Activated naive CD4-positive, alpha-beta T cell treated with anti-CD3 and anti-CD28 coated beads, Interleukin-2, amount 50 U/mL, for 72 hours (primary cell): ENCODE data around the gene MFAP2. TPM values are rescaled to one million over a fixed set of nuclear protein-coding genes. Genes with fewer than 3 reads are reported as not detected.

ENCODE experiments used
- ATAC-seq, 2 donors: fragments of 150-1000 bp; cut with Tn5 transposase; 2 replicates each; pipeline ENCODE4 v1.10.0; 2021; ENCODE audit warnings: mild to moderate bottlenecking in 2 of 2, moderate library complexity in 2 of 2
- DNase-seq, 2 donors: peaks; one replicate each; pipeline ENCODE4 v3.0.0; 2021 to 2022; ENCODE audit warnings: low spot score in 2 of 2
- H3K27ac Mint-ChIP-seq, 2 donors: one replicate each; pipeline ENCODE4 v1.8.0; 2022; ENCODE audit warnings: mild to moderate bottlenecking in 2 of 2, mixed read lengths in 2 of 2
- H3K36me3 Mint-ChIP-seq, 2 donors: one replicate each; pipeline ENCODE4 v1.8.0; 2022; ENCODE audit warnings: mixed read lengths in 2 of 2
- H3K9me3 Mint-ChIP-seq, 2 donors: one replicate each; pipeline ENCODE4 v1.8.0; 2022; ENCODE audit warnings: mixed read lengths in 2 of 2
- total RNA-seq, 2 donors: library from RNA; stranded (reverse); gene quantifications; one replicate each; pipeline ENCODE4 v1.2.3, GENCODE V29; 2022

Gene MFAP2, protein sequence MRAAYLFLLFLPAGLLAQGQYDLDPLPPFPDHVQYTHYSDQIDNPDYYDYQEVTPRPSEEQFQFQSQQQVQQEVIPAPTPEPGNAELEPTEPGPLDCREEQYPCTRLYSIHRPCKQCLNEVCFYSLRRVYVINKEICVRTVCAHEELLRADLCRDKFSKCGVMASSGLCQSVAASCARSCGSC
- under 1 TPM in 1 of 2 donors, not detected in 1; 0.37 TPM for total RNA-seq

GRCh38 chr1:16980473-16981268, at the start of gene MFAP2:
TSS of gene MFAP2 (minus strand) at chr1:16980620. CDS start at chr1:16978273, 2,347 bp downstream.
- no peak for DNase-seq
- peak in 1 of 2 donors; percentile 40 for ATAC-seq
- Mint-ChIP-seq H3K36me3 (peaks cover 0 to 8% of the 10 kb centered on the region in 2 donors), H3K9me3 (no peaks in the 10 kb centered on the region), H3K27ac (peak within 1 kb of the TSS in 1 of 2 donors; percentile 23)

DNA sequence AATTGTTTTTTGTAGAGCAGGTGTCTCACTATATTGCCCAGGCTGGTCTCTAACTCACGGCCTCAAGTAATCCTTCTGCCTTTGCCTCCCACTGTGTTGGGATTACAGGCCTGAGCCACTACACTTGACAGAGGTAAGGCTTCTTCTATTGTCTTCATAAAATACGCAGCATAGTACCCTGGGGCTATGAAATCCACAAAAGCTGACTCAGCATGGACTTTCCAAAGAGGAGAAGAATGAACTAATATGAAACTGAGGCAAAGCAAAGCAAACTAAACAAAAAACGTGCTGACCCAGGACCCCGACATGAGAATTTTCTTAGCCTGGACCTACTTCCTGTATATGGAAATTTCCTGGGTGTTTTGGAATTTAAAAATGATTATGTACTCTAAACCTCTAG, 49.8 kb upstream of the MFAP2 start:
- Mint-ChIP-seq H3K9me3 (no peaks in the 10 kb centered on the region), H3K36me3 (peaks cover 0 to 4% of the 10 kb centered on the region in 2 donors), H3K27ac (peak overlapping the region in 1 of 2 donors; percentile 72)
- no peak for ATAC-seq
- DNase-seq, result no peak

DNA sequence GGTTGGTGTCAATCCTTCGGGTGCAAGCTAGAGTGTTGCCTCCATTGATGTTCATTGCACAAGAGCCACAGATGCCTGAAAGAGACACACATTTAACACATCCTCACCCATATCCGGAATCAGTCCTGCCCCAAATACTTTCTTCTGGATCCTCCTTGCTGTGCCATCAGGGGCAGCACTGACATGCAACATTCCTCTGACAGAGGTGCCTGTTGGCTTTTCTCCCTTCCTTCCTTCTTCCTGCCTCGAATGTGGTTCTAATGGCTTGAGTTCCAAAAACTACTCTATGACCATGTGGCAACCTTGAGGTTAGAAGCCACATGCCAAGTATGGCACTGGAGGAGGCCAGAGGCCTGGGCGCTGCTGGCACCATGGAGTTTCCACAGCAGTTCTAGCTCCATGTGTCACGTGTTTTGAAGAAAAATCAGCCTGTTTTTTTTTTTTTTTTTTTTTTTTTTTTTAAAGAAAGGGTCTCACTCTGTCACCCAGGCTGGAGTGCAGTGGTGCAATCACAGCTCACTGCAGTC, 48.3 kb upstream of the MFAP2 start:
- ATAC-seq (no peak), DNase-seq (no peak)
- Mint-ChIP-seq H3K36me3 (peaks cover 0 to 4% of the 10 kb centered on the region in 2 donors), H3K9me3 (no peaks in the 10 kb centered on the region), H3K27ac (peak overlapping the region in 1 of 2 donors; percentile 29)

GRCh38 chr1:17027900-17028299, 47.5 kb upstream of the MFAP2 start:
- no peak for ATAC-seq
- H3K9me3 Mint-ChIP-seq, result no peaks in the 10 kb centered on the region
- H3K27ac Mint-ChIP-seq, result no peak overlapping the region
- peaks cover 0 to 4% of the 10 kb centered on the region in 2 donors for H3K36me3 Mint-ChIP-seq
- DNase-seq, result no peak

DNA sequence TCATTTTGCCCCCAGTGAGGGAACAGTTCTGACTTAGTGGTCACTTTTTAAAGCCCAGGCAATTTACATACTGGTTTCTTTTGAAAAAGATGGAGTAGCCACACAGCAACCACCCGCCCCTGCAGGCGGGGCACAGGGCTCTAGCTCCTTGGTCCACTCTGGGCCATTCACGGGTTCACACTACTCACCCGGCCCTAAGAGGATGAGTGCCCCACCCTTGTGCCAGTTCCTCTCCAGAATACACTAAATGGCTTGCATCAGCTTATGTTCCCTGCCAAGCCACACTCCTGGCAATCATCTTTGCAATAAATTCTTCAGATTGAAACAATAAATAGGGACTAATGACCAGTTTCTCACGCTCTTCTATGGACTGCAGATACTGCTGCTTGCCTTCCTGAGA, 47.0 kb upstream of the MFAP2 start:
- Mint-ChIP-seq H3K27ac (no peak overlapping the region), H3K9me3 (no peaks in the 10 kb centered on the region), H3K36me3 (peaks cover 0 to 4% of the 10 kb centered on the region in 2 donors)
- DNase-seq (no peak), ATAC-seq (no peak)

- H3K9me3 Mint-ChIP-seq, result no peaks in the 10 kb centered on the region
- peaks cover 4% of the 10 kb centered on the region in 2 donors for H3K36me3 Mint-ChIP-seq
- DNase-seq (no peak), ATAC-seq (no peak)
- peak overlapping the region in 1 of 2 donors; percentile 37 for H3K27ac Mint-ChIP-seq
Measured at GRCh38 chr1:17024721-17025120, 44.3 kb upstream of the MFAP2 start.

- Mint-ChIP-seq H3K36me3 (peaks cover 9 to 14% of the 10 kb centered on the region in 2 donors), H3K27ac (peak overlapping the region; percentile 37 to 55), H3K9me3 (no peaks in the 10 kb centered on the region)
- ATAC-seq (no peak), DNase-seq (no peak)
Measured at GRCh38 chr1:17023573-17023972, 43.2 kb upstream of the MFAP2 start.

GRCh38 chr1:17023102-17023501, 42.7 kb upstream of the MFAP2 start:
- Mint-ChIP-seq H3K27ac (peak overlapping the region in 1 of 2 donors; percentile 68), H3K36me3 (peaks cover 9 to 14% of the 10 kb centered on the region in 2 donors), H3K9me3 (no peaks in the 10 kb centered on the region)
- no peak for ATAC-seq
- no peak for DNase-seq

- Mint-ChIP-seq H3K27ac (peak overlapping the region in 1 of 2 donors; percentile 79), H3K36me3 (peaks cover 5 to 14% of the 10 kb centered on the region in 2 donors), H3K9me3 (no peaks in the 10 kb centered on the region)
- ATAC-seq (no peak), DNase-seq (no peak)
Measured at GRCh38 chr1:17021896-17022295, 41.5 kb upstream of the MFAP2 start.

DNA sequence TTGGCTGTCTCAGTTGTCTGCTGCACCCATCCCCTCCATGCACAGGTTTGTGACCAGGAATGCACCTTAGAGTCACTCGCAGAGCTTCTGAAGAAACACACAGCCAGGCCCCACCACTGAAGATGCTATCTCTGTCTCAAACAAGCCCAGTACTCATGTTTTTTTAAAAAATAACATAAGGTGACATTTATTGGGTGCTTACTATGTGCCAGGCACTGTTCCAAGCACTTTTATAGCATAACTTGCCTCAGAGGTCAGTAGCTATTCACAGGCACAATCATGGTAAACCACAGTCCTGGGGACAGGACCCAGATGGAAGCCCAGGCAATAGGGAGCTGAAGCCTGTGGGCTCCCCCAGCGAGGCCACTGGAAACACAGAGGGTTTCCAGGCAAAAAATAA, 40.1 kb upstream of the MFAP2 start:
- Mint-ChIP-seq H3K27ac (peak overlapping the region in 1 of 2 donors; percentile 60), H3K36me3 (peaks cover 5 to 14% of the 10 kb centered on the region in 2 donors), H3K9me3 (no peaks in the 10 kb centered on the region)
- DNase-seq (no peak), ATAC-seq (no peak)

GRCh38 chr1:17018849-17019248, 38.4 kb upstream of the MFAP2 start:
- Mint-ChIP-seq H3K27ac (peak overlapping the region; percentile 26 to 40), H3K36me3 (peaks cover 5 to 14% of the 10 kb centered on the region in 2 donors), H3K9me3 (no peaks in the 10 kb centered on the region)
- no peak for DNase-seq
- no peak for ATAC-seq

GRCh38 chr1:17017435-17017834, 37.0 kb upstream of the MFAP2 start:
- peaks cover 5 to 14% of the 10 kb centered on the region in 2 donors for H3K36me3 Mint-ChIP-seq
- no peaks in the 10 kb centered on the region for H3K9me3 Mint-ChIP-seq
- H3K27ac Mint-ChIP-seq, result no peak overlapping the region
- ATAC-seq, result no peak
- DNase-seq, result no peak

DNA sequence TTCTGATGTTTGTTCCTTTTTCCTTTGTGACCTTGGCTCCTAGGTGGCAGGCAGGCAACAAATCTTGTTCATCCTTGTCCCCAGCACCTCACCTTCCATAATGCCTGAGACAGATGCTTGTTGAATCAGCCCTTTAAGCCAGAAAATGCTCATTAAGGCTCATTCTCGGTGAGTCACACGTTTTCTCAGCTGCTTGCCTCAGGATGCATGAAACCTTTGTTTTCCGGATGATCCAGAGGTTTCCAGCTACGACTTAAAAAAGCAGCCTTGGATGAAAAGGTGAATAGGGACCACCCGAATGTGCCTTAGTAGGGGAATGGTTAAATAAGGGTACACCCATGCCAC, 35.9 kb upstream of the MFAP2 start:
- H3K36me3 Mint-ChIP-seq, result peaks cover 5 to 14% of the 10 kb centered on the region in 2 donors
- no peak for ATAC-seq
- H3K9me3 Mint-ChIP-seq, result no peaks in the 10 kb centered on the region
- H3K27ac Mint-ChIP-seq, result no peak overlapping the region
- DNase-seq, result no peak

DNA sequence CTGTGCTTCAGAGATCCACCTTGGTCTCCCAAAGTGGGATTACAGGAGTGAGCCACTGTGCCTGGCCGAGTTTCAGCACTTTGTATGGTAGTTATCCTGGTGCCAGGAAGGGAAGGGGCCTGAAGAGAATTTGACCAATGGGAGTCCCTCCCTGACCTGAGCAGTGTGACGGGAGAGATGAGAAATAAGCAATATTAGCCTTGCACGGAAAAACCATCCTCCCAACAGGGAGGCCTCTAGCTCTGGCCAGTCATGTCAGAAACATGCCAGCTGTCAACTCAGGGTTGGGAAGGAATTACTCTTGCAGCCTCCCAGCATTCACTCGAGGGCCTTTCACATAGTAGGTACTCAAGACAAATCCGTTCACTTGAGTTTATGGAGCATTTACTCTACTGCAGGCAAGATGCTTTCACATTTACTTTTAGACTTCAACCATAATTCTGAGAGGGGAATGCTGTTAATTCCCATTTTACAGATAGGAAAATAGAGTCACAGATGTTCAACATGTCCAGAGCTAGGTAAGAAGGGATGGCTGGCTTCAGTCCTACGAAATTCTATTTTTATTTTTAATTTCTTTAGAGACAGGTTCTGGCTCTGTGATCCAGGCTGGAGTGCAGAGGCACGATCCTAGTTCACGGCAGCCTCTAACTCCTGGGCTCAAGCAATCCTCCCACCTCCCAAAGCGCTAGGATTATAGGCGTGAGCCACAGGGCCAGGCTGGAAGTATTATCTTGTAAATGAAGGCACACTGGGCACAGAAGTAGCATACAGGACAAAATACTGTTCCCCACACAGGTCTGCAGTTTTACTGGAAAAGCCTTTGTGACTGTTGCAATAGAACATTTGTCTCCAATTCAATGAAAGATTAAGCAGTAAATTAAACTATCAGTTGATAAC, 34.5 kb upstream of the MFAP2 start:
- H3K27ac Mint-ChIP-seq, result no peak overlapping the region
- H3K9me3 Mint-ChIP-seq, result no peaks in the 10 kb centered on the region
- ATAC-seq, result no peak
- DNase-seq, result no peak
- H3K36me3 Mint-ChIP-seq, result peaks cover 5 to 12% of the 10 kb centered on the region in 2 donors

DNA sequence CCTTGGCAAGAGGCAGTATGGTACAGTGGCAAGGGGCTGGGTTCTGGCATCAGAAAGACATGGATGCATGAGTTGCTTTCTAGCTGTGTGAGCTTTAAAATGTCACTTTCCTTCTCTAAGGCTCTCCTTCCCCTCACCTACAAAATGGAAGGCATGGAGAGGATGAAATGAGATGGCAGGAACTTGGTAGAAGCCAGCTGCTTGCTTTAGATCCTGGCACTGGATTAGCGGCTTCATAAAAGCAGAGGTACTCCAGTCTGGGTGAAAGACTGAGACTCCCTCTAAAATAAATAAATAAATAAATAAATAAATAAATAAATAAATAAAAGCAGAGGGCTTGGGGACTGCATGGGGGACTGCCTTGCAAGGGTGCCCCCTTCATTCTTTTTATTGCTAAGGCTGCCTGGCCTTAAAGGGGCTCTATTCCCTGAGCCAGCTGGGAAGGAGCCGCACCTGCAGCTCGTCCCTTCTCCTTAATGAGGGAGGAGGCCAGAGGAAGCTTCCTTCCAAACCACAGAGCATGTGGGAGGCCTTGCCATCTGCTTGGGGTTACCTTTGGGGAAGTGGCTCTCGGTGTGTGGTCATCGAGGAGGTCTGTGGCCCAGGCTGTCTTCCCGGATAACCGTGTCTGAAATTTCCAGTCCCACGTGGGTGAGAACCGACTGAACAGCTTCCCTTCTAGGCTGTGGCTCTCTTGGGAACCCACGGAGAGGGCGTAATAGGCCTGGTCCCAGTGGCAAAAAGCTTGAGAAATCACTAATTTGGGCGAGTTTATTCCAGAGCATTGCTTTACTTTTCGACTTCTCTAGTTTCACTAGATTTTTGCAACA, 33.3 kb upstream of the MFAP2 start:
- H3K27ac Mint-ChIP-seq, result no peak overlapping the region
- no peaks in the 10 kb centered on the region for H3K9me3 Mint-ChIP-seq
- H3K36me3 Mint-ChIP-seq, result no peaks in the 10 kb centered on the region
- no peak for ATAC-seq
- DNase-seq, result no peak
